NCI-H2107 treated with DMSO at 0.1 percent for 48 hours (cell line): ENCODE data around the gene PTPRO.

Experiments used
- DNase-seq: peaks from one replicate; lab custom pipeline; 2025; ENCODE audit not compliant: unreplicated experiment; lab: John Stamatoyannopoulos, UW

PTPRO gene

GRCh38 chr12:15443611-15444010 lies 121.3 kb downstream of the PTPRO start:
- DNase-seq, result no peak

GRCh38 chr12:15444523-15444922 lies 122.2 kb downstream of the PTPRO start:
- no peak for DNase-seq

- no peak for DNase-seq
These were observed 124.5 kb downstream of the PTPRO start for GRCh38 chr12:15446807-15447206.

GRCh38 chr12:15453613-15454012 lies 131.3 kb downstream of the PTPRO start:
- no peak for DNase-seq

- DNase-seq, result no peak
These were observed 135.7 kb downstream of the PTPRO start for GRCh38 chr12:15458008-15458407.

- DNase-seq, result no peak
These were observed 146.6 kb downstream of the PTPRO start for GRCh38 chr12:15468911-15469310.

GRCh38 chr12:15469356-15469755 lies 147.0 kb downstream of the PTPRO start:
- no peak for DNase-seq

GRCh38 chr12:15472036-15472435 lies 149.7 kb downstream of the PTPRO start:
- no peak for DNase-seq

- no peak for DNase-seq
These were observed 152.5 kb downstream of the PTPRO start for GRCh38 chr12:15474766-15475165.

- DNase-seq, result no peak
These were observed 155.5 kb downstream of the PTPRO start for GRCh38 chr12:15477761-15478160.

GRCh38 chr12:15481846-15482245 lies 159.5 kb downstream of the PTPRO start:
- DNase-seq, result no peak

GRCh38 chr12:15485466-15485865 lies 163.2 kb downstream of the PTPRO start:
- no peak for DNase-seq

- no peak for DNase-seq
These were observed 164.6 kb downstream of the PTPRO start for GRCh38 chr12:15486859-15487258.

- DNase-seq, result no peak
These were observed 166.2 kb downstream of the PTPRO start for GRCh38 chr12:15488481-15488880.

- no peak for DNase-seq
These were observed 172.2 kb downstream of the PTPRO start for GRCh38 chr12:15494329-15495046.

- DNase-seq, result no peak
These were observed 173.4 kb downstream of the PTPRO start for GRCh38 chr12:15495746-15496145.

GRCh38 chr12:15496738-15497137 lies 174.4 kb downstream of the PTPRO start:
- no peak for DNase-seq

GRCh38 chr12:15497671-15498292 lies 175.5 kb downstream of the PTPRO start:
- no peak for DNase-seq

- DNase-seq, result no peak
These were observed 179.9 kb downstream of the PTPRO start for GRCh38 chr12:15502211-15502610.

- no peak for DNase-seq
These were observed 183.3 kb downstream of the PTPRO start for GRCh38 chr12:15505616-15506015.

GRCh38 chr12:15515010-15515409 lies 192.7 kb downstream of the PTPRO start:
- DNase-seq, result no peak

- no peak for DNase-seq
These were observed 197.8 kb downstream of the PTPRO start for GRCh38 chr12:15520083-15520482.

GRCh38 chr12:15520844-15521243 lies 198.5 kb downstream of the PTPRO start:
- DNase-seq, result no peak
